SK-N-SH (cell line): Measurements from ENCODE around the gene TCEA2. TPM values are rescaled to one million over a fixed set of nuclear protein-coding genes. Genes with fewer than 3 reads are reported as not detected.

Experiments used
- CTCF ChIA-PET: fragments of 300-600, 350-600 bp; formaldehyde crosslinking; extraction: SDS; loops from one replicate; lab custom pipeline; 2021; lab: Yijun Ruan, JAX
- POLR2A ChIA-PET: fragments of 350-600 bp; sonication (Branson Sonifier 250); formaldehyde crosslinking; extraction: SDS; loops from one replicate; lab custom pipeline; 2020; ENCODE audit warnings: antibody characterized with exemption, inconsistent platforms; lab: Yijun Ruan, JAX
- DNase-seq: peaks from one replicate; pipeline ENCODE4 v3.0.0; 2012
- H2AFZ ChIP-seq: fragments of 200-600 bp; sonication (generic); 2 replicates; pipeline ENCODE4 v1.8.1; 2016; ENCODE audit warnings: antibody characterized with exemption, mild to moderate bottlenecking, low read depth
- H3F3A ChIP-seq: fragments of 200-600 bp; sonication (generic); replicated peaks from 2 replicates; pipeline ENCODE3; 2016; ENCODE audit warnings: antibody characterized with exemption, mild to moderate bottlenecking; ENCODE audit not compliant: insufficient read depth
- H3K27ac ChIP-seq, 2 experiments: fragments of 200-500 bp in 1 of 2; fragments of 200-600 bp in 1 of 2; sonication (Bioruptor generic) in 1 of 2; sonication (generic), shearing (Covaris generic) in 1 of 2; 2 replicates each; pipeline versions ENCODE4 v1.5.1 to v1.6.1; 2014 to 2016; ENCODE audit warnings: low read depth in 2 of 2, inconsistent platforms in 1 of 2, low read length in 1 of 2, mild to moderate bottlenecking in 1 of 2, mixed read lengths in 1 of 2
- H3K27me3 ChIP-seq: fragments of 200-600 bp; sonication (generic), shearing (Covaris generic); 2 replicates; pipeline ENCODE4 v1.6.1; 2016; ENCODE audit warnings: mixed run types; ENCODE audit not compliant: insufficient read depth
- H3K36me3 ChIP-seq, 2 experiments: fragments of 200-500 bp in 1 of 2; fragments of 200-600 bp in 1 of 2; sonication (Bioruptor generic) in 1 of 2; sonication (generic) in 1 of 2; replicated peaks in 1 of 2; 2 replicates each; pipeline versions ENCODE3 to v1.5.1; 2014 to 2016; ENCODE audit warnings: low read length in 1 of 2, mild to moderate bottlenecking in 1 of 2; ENCODE audit not compliant: insufficient read depth in 2 of 2, control insufficient read depth in 1 of 2
- H3K4me1 ChIP-seq, 2 experiments: fragments of 200-500 bp in 1 of 2; fragments of 200-600 bp in 1 of 2; sonication (Bioruptor generic) in 1 of 2; sonication (generic), shearing (Covaris generic) in 1 of 2; 2 replicates each; pipeline versions ENCODE4 v1.5.1 to v1.6.1; 2014 to 2016; ENCODE audit warnings: low read depth in 1 of 2, low read length in 1 of 2, mixed run types in 1 of 2; ENCODE audit not compliant: insufficient read depth in 2 of 2, control insufficient read depth in 1 of 2
- H3K4me2 ChIP-seq: fragments of 200-600 bp; sonication (generic), shearing (Covaris generic); 2 replicates; pipeline ENCODE4 v1.6.1; 2017; ENCODE audit warnings: mixed run types
- H3K4me3 ChIP-seq, 2 experiments: fragments of 200-500 bp in 1 of 2; fragments of 200-600 bp in 1 of 2; sonication (Bioruptor generic) in 1 of 2; sonication (generic), shearing (Covaris generic) in 1 of 2; 2 replicates each; pipeline versions ENCODE4 v1.5.1 to v1.8.1; 2014 to 2016; ENCODE audit warnings: low read depth in 2 of 2, inconsistent platforms in 1 of 2, low read length in 1 of 2, mild to moderate bottlenecking in 1 of 2, mixed read lengths in 1 of 2, moderate library complexity in 1 of 2
- H3K79me2 ChIP-seq: fragments of 200-600 bp; sonication (generic); 2 replicates; pipeline ENCODE4 v1.8.1; 2017; ENCODE audit warnings: mild to moderate bottlenecking; ENCODE audit not compliant: insufficient read depth
- H3K9ac ChIP-seq: fragments of 200-600 bp; sonication (generic); 2 replicates; pipeline ENCODE4 v1.6.1; 2017; ENCODE audit warnings: mixed run types
- H3K9me2 ChIP-seq: fragments of 200-600 bp; sonication (generic); 2 replicates; pipeline ENCODE4 v1.6.1; 2017; ENCODE audit warnings: mixed run types
- H3K9me3 ChIP-seq: fragments of 200-600 bp; sonication (generic); 2 replicates; pipeline ENCODE4 v1.6.1; 2017; ENCODE audit warnings: mixed run types, mild to moderate bottlenecking, moderate library complexity
- H4K20me1 ChIP-seq: fragments of 200-600 bp; sonication (generic); 2 replicates; pipeline ENCODE4 v1.6.1; 2017; ENCODE audit warnings: mild to moderate bottlenecking, mixed run types; ENCODE audit not compliant: insufficient read depth
- CHD2 ChIP-seq: fragments of 150-350 bp; IDR thresholded peaks from 2 replicates; pipeline ENCODE4 v1.6.1; 2018; ENCODE audit warnings: low read length; ENCODE audit not compliant: partially characterized antibody
- FOXM1 ChIP-seq: IDR thresholded peaks from 2 replicates; pipeline ENCODE4 v1.4.0; 2012; ENCODE audit warnings: low read depth, mild to moderate bottlenecking
- GABPA ChIP-seq: IDR thresholded peaks from 2 replicates; pipeline ENCODE4 v1.4.0; 2012; ENCODE audit warnings: low read depth, mild to moderate bottlenecking
- GATA2 ChIP-seq: sonication (generic); formaldehyde crosslinking; IDR thresholded peaks from 2 replicates; pipeline ENCODE4 v1.5.0; 2020; ENCODE audit warnings: mild to moderate bottlenecking, missing genetic modification reagents
- JUND ChIP-seq: IDR thresholded peaks from 2 replicates; pipeline ENCODE4 v1.4.0; 2012
- MAX ChIP-seq: IDR thresholded peaks from 2 replicates; pipeline ENCODE4 v1.4.0; 2012; ENCODE audit warnings: low read depth
- MEF2A ChIP-seq: IDR thresholded peaks from 2 replicates; pipeline ENCODE4 v1.4.0; 2012; ENCODE audit warnings: low read depth, borderline replicate concordance
- MXI1 ChIP-seq: IDR thresholded peaks from 2 replicates; pipeline ENCODE4 v1.6.1; 2012; ENCODE audit warnings: mild to moderate bottlenecking, low read depth, low read length, improper control_type of control experiment
- PBX3 ChIP-seq: IDR thresholded peaks from 2 replicates; pipeline ENCODE4; 2012
- POLR2AphosphoS5 ChIP-seq: IDR thresholded peaks from 2 replicates; pipeline ENCODE4 v1.6.1; 2012; ENCODE audit warnings: low read depth, low read length
- RFX5 ChIP-seq: IDR thresholded peaks from 2 replicates; pipeline ENCODE4 v1.6.1; 2012; ENCODE audit warnings: mild to moderate bottlenecking, improper control_type of control experiment, low read length
- SMC3 ChIP-seq: IDR thresholded peaks from 2 replicates; pipeline ENCODE4 v1.6.1; 2012; ENCODE audit warnings: low read depth, low read length, improper control_type of control experiment
- TAF1 ChIP-seq: IDR thresholded peaks from 2 replicates; pipeline ENCODE4 v1.6.1; 2012; ENCODE audit warnings: low read depth, mild to moderate bottlenecking, low read length, moderate library complexity, borderline replicate concordance
- TCF12 ChIP-seq: IDR thresholded peaks from 2 replicates; pipeline ENCODE4 v1.4.0; 2012
- USF2 ChIP-seq: fragments of 150-350 bp; IDR thresholded peaks from 2 replicates; pipeline ENCODE4 v1.6.1; 2017; ENCODE audit warnings: antibody characterized with exemption, low read length, low read depth, borderline replicate concordance
- YY1 ChIP-seq: IDR thresholded peaks from 2 replicates; pipeline ENCODE4 v1.4.0; 2012; ENCODE audit warnings: low read depth, mild to moderate bottlenecking
- WGBS: methylation state at CpG from one replicate; pipeline ENCODE4 v1.1.6; 2017; ENCODE audit warnings: low lambda C conversion rate; 5-methylcytosine and 5-hydroxymethylcytosine counted together
- polyA plus RNA-seq, 3 experiments: library from polyadenylated mRNA; depleted of rRNA; stranded (reverse); fragments of >200 nt; gene quantifications; 2 replicates each; pipeline ENCODE4 v1.2.3, GENCODE V29; 2012

The TCEA2 gene
- polyA plus RNA-seq, 1 of the 3 experiments (the other 2 are of a cell fraction), result 98.9 TPM

- Histone ChIP-seq H3K27ac (no peak overlapping the region), H3K27me3 (peaks cover 32% of the 10 kb centered on the region), H3K4me2 (no peak overlapping the region), H3K79me2 (no peaks in the 10 kb centered on the region), H4K20me1 (no peaks in the 10 kb centered on the region), H3K9me3 (no peaks in the 10 kb centered on the region), H3K4me3 (no peak overlapping the region), H3K36me3 (no peaks in the 10 kb centered on the region), H3K9ac (no peak overlapping the region), H3K4me1 (peaks cover 0 to 6% of the 10 kb centered on the region in 2 experiments; a peak in 1 of 4 replicates), H2AFZ (no peak overlapping the region), H3K9me2 (no peaks in the 10 kb centered on the region), H3F3A (peaks cover 10% of the 10 kb centered on the region)
- ChIA-PET POLR2A (no interaction called here), CTCF (interaction anchor here (1.7 to 3.5 kb wide), 3 partner anchors 12 to 34 kb away, joined by 3 to 15 read pairs (median 7); partner anchors contain the start of genes OPRL1 and TCEA2)
- WGBS, result 61% methylated on average over 5 of the region's 11 CpGs
- no peak for TF ChIP-seq RFX5
- no peak for TF ChIP-seq GABPA
- no peak for TF ChIP-seq MXI1
- TF ChIP-seq USF2, result no peak
- no peak for TF ChIP-seq SMC3
- no peak for TF ChIP-seq FOXM1
- TF ChIP-seq TAF1, result no peak
- TF ChIP-seq JUND, result no peak
- TF ChIP-seq CHD2, result no peak
- no peak for DNase-seq
Observed at GRCh38 chr20:64045346-64046011, 17.5 kb upstream of the TCEA2 start.

- Histone ChIP-seq H3K27ac (no peak overlapping the region), H3K4me2 (no peak overlapping the region), H3K79me2 (no peaks in the 10 kb centered on the region), H3K9me3 (no peaks in the 10 kb centered on the region), H3K4me3 (no peak overlapping the region), H3K27me3 (peaks cover 32% of the 10 kb centered on the region), H3K9ac (no peak overlapping the region), H3K36me3 (no peaks in the 10 kb centered on the region), H4K20me1 (no peaks in the 10 kb centered on the region), H3F3A (peaks cover 10% of the 10 kb centered on the region), H2AFZ (no peak overlapping the region), H3K4me1 (peaks cover 0 to 3% of the 10 kb centered on the region in 2 experiments; a peak in 1 of 4 replicates), H3K9me2 (no peaks in the 10 kb centered on the region)
- ChIA-PET POLR2A (no interaction called here), CTCF (interaction anchor here (1.1 to 1.5 kb wide), 3 partner anchors 9 to 73 kb away, joined by 3 to 9 read pairs (median 4); no protein-coding TSS in a partner anchor)
- TF ChIP-seq CHD2, result no peak
- TF ChIP-seq RFX5, result no peak
- no peak for TF ChIP-seq GATA2 (CRISPR knock-in tag)
- no peak for TF ChIP-seq TCF12
- TF ChIP-seq MXI1, result no peak
- TF ChIP-seq POLR2AphosphoS5, result no peak
- no peak for TF ChIP-seq USF2
- no peak for TF ChIP-seq MAX
- no peak for TF ChIP-seq GABPA
- TF ChIP-seq PBX3, result no peak
- no peak for TF ChIP-seq MEF2A
- TF ChIP-seq TAF1, result no peak
- no peak for TF ChIP-seq YY1
- WGBS, result 52% methylated on average over 2 of the region's 8 CpGs
- no peak for DNase-seq
Observed at GRCh38 chr20:64047046-64047389, 16.0 kb upstream of the TCEA2 start.
